AG08396 (cell line): ENCODE results near the gene B3GAT1.

Experiments
- DNase-seq: peaks from one replicate; pipeline ENCODE4 v3.0.0; 2012; ENCODE audit warnings: low spot score, mixed read lengths

B3GAT1 gene

GRCh38 chr11:134371436-134372185 is 40.4 kb downstream of the B3GAT1 start:
- no peak for DNase-seq

GRCh38 chr11:134370526-134371435 is 41.3 kb downstream of the B3GAT1 start:
- no peak for DNase-seq

- DNase-seq = no peak
These were observed 42.2 kb downstream of the B3GAT1 start for GRCh38 chr11:134369656-134370525.

GRCh38 chr11:134367781-134368180 is 44.3 kb downstream of the B3GAT1 start:
- DNase-seq = no peak

- no peak for DNase-seq
These were observed 45.8 kb downstream of the B3GAT1 start for GRCh38 chr11:134366254-134366653.

GRCh38 chr11:134365011-134365925 is 46.8 kb downstream of the B3GAT1 start:
- DNase-seq = no peak

GRCh38 chr11:134364261-134364660 is 47.8 kb downstream of the B3GAT1 start:
- no peak for DNase-seq

- no peak for DNase-seq
These were observed 48.5 kb downstream of the B3GAT1 start for GRCh38 chr11:134363592-134363991.

GRCh38 chr11:134363161-134363560 is 48.9 kb downstream of the B3GAT1 start:
- no peak for DNase-seq

GRCh38 chr11:134362192-134362901 is 49.7 kb downstream of the B3GAT1 start:
- no peak for DNase-seq

- no peak for DNase-seq
These were observed 50.4 kb downstream of the B3GAT1 start for GRCh38 chr11:134361661-134362060.

GRCh38 chr11:134360050-134360835 is 51.8 kb downstream of the B3GAT1 start:
- peak; percentile 91 for DNase-seq

GRCh38 chr11:134359646-134360045 is 52.4 kb downstream of the B3GAT1 start:
- DNase-seq = no peak

GRCh38 chr11:134358856-134359490 is 53.1 kb downstream of the B3GAT1 start:
- no peak for DNase-seq

- DNase-seq = no peak
These were observed 53.7 kb downstream of the B3GAT1 start for GRCh38 chr11:134358165-134358855.

GRCh38 chr11:134357545-134357839 is 54.5 kb downstream of the B3GAT1 start:
- DNase-seq = no peak

GRCh38 chr11:134356656-134357544 is 55.1 kb downstream of the B3GAT1 start:
- DNase-seq = no peak

- DNase-seq = no peak
These were observed 56.4 kb downstream of the B3GAT1 start for GRCh38 chr11:134355656-134356055.
